Measurements from ENCODE around the gene RAB14. TPM values are rescaled to one million over a fixed set of nuclear protein-coding genes. Genes with fewer than 3 reads are reported as not detected.

Gene RAB14
- 10 to 100 TPM; 36.3 to 67.8 (median 40.6) TPM for polyA plus RNA-seq
- long read RNA-seq, donor 1, full-length matches to known transcripts, result 59 of 246 reads
- long read RNA-seq, donor 1, partial matches to known transcripts, result 134 of 246 reads
- long read RNA-seq, donor 1, other reads (novel, unspliced or antisense), result 53 of 246 reads
- long read RNA-seq, donor 2, full-length matches to known transcripts, result 12 of 12 reads
- long read RNA-seq, donor 2, partial matches to known transcripts, result 0 of 12 reads
- long read RNA-seq, donor 2, other reads (novel, unspliced or antisense), result 0 of 12 reads
- long read RNA-seq, donor 3, full-length matches to known transcripts, result 12 of 17 reads
- long read RNA-seq, donor 3, partial matches to known transcripts, result 5 of 17 reads
- long read RNA-seq, donor 3, other reads (novel, unspliced or antisense), result 0 of 17 reads
- long read RNA-seq, donor 4, result 0 reads
- long read RNA-seq, donor 5, full-length matches to known transcripts, result 5 of 5 reads
- long read RNA-seq, donor 5, partial matches to known transcripts, result 0 of 5 reads
- long read RNA-seq, donor 5, other reads (novel, unspliced or antisense), result 0 of 5 reads
- long read RNA-seq, donor 6, full-length matches to known transcripts, result 22 of 22 reads
- long read RNA-seq, donor 6, partial matches to known transcripts, result 0 of 22 reads
- long read RNA-seq, donor 6, other reads (novel, unspliced or antisense), result 0 of 22 reads
- long read RNA-seq, donor 7, result 0 reads
- long read RNA-seq, donor 8, full-length matches to known transcripts, result 6 of 6 reads
- long read RNA-seq, donor 8, partial matches to known transcripts, result 0 of 6 reads
- long read RNA-seq, donor 8, other reads (novel, unspliced or antisense), result 0 of 6 reads
- long read RNA-seq, donor 9, full-length matches to known transcripts, result 11 of 11 reads
- long read RNA-seq, donor 9, partial matches to known transcripts, result 0 of 11 reads
- long read RNA-seq, donor 9, other reads (novel, unspliced or antisense), result 0 of 11 reads
- long read RNA-seq, donor 10, full-length matches to known transcripts, result 52 of 52 reads
- long read RNA-seq, donor 10, partial matches to known transcripts, result 0 of 52 reads
- long read RNA-seq, donor 10, other reads (novel, unspliced or antisense), result 0 of 52 reads

GRCh38 chr9:121201738-121202533 is at the start of gene RAB14:
TSS of gene RAB14 (minus strand) at chr9:121201869. CDS start at chr9:121193412, 8,457 bp downstream.
- DNase-seq (peak; percentile 99 to 100), FAIRE-seq (no peak)
- Histone ChIP-seq H3K27ac (ENCODE audit: low read depth in 1 of 3, low read length in 2 of 3) (peak within 1 kb of the TSS; percentile 89 to 98 (median 96)), H3K27me3 (ENCODE audit: control insufficient read depth in 3 of 3, insufficient read depth in 3 of 3, low read length in 3 of 3) (no peaks in the 10 kb centered on the region), H3K4me3 (ENCODE audit: low read depth in 1 of 3, low read length in 3 of 3) (peak within 1 kb of the TSS; percentile 82 to 99 (median 99)), H3K9me3 (ENCODE audit: control insufficient read depth in 2 of 2, insufficient read depth in 1 of 2, low read depth in 1 of 2, low read length in 1 of 2) (no peaks in the 10 kb centered on the region), H3K4me1 (ENCODE audit: control insufficient read depth in 3 of 3, insufficient read depth in 2 of 3, low read depth in 1 of 3, low read length in 2 of 3) (peaks cover 2 to 11% (median 3%) of the 10 kb centered on the region in 3 donors), H3K36me3 (ENCODE audit: control insufficient read depth in 3 of 3, insufficient read depth in 2 of 3, low read depth in 1 of 3, low read length in 3 of 3) (no peaks in the 10 kb centered on the region)
- 1 to 2% (median 2%) methylated on average over 47 to 55 of the region's 55 CpGs for WGBS, 3 donors

DNA sequence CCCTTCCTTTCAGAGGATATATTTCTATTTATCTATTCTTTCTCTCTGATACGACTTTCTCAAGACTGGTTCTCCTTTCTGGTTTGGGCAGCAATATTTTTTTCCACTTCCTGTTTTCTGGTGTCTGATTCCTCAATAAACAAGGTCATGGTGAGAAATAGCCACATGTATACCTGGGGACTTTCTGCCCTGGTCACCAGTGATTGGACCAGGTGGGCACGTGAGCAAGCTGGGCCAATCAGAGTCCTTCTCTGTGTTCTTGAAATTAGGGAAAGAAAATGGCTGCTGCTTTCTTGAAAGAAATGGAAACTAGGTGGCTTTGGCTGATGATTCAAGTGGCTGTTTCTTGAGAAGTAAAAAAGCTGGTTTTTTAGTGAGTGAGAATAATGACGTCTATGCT is 47.9 kb upstream of the RAB14 start:
- H3K27ac ChIP-seq (ENCODE audit: low read depth in 1 of 3, low read length in 2 of 3), result no peak overlapping the region
- no peak for DNase-seq
- 81 to 84% (median 83%) methylated on average over 3 of the region's 3 CpGs for WGBS, 3 donors

GRCh38 chr9:121246821-121247561 is 45.3 kb upstream of the RAB14 start:
- Histone ChIP-seq H3K4me1 (ENCODE audit: control insufficient read depth in 3 of 3, insufficient read depth in 2 of 3, low read depth in 1 of 3, low read length in 2 of 3) (no peaks in the 10 kb centered on the region), H3K36me3 (ENCODE audit: control insufficient read depth in 3 of 3, insufficient read depth in 2 of 3, low read depth in 1 of 3, low read length in 3 of 3) (no peaks in the 10 kb centered on the region), H3K4me3 (ENCODE audit: low read depth in 1 of 3, low read length in 3 of 3) (no peak overlapping the region), H3K27me3 (ENCODE audit: control insufficient read depth in 3 of 3, insufficient read depth in 3 of 3, low read length in 3 of 3) (no peaks in the 10 kb centered on the region), H3K27ac (ENCODE audit: low read depth in 1 of 3, low read length in 2 of 3) (no peak overlapping the region), H3K9me3 (ENCODE audit: control insufficient read depth in 2 of 2, insufficient read depth in 1 of 2, low read depth in 1 of 2, low read length in 1 of 2) (peaks cover 0 to 5% of the 10 kb centered on the region in 2 donors)
- FAIRE-seq (no peak), DNase-seq (no peak)
- 82 to 89% (median 88%) methylated on average over 12 of the region's 12 CpGs for WGBS, 3 donors

More for the DNA sequence above, 47.9 kb upstream of the RAB14 start:
- no peak for FAIRE-seq
- H3K9me3 ChIP-seq (ENCODE audit: control insufficient read depth in 2 of 2, insufficient read depth in 1 of 2, low read depth in 1 of 2, low read length in 1 of 2), result peaks cover 0 to 2% of the 10 kb centered on the region in 2 donors
- H3K27me3 ChIP-seq (ENCODE audit: control insufficient read depth in 3 of 3, insufficient read depth in 3 of 3, low read length in 3 of 3), result no peaks in the 10 kb centered on the region
- H3K36me3 ChIP-seq (ENCODE audit: control insufficient read depth in 3 of 3, insufficient read depth in 2 of 3, low read depth in 1 of 3, low read length in 3 of 3), result no peaks in the 10 kb centered on the region
- no peak overlapping the region for H3K4me3 ChIP-seq (ENCODE audit: low read depth in 1 of 3, low read length in 3 of 3)
- H3K4me1 ChIP-seq (ENCODE audit: control insufficient read depth in 3 of 3, insufficient read depth in 2 of 3, low read depth in 1 of 3, low read length in 2 of 3), result no peaks in the 10 kb centered on the region

DNA sequence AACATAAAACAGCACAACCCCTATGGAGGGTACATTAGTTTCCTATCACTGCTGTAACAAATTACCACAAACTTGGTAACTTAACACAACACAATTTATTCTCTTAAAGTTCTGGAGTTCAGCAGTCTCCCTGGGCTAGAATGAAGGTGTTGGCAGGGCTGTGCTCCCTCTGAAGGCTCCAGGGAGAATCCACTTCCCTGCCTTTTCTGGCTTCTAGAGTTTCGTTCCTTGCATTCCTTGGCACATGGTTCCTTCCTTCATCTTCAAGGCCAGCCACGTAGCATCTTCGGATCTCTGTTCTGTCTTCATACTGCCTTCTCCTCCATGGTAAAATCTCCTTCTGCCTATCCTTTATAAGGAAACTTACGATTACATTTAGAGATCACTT is 41.3 kb upstream of the RAB14 start:
- H3K4me3 ChIP-seq (ENCODE audit: low read depth in 1 of 3, low read length in 3 of 3), result no peak overlapping the region
- WGBS, 3 donors, result 87 to 97% (median 89%) methylated on average over 4 of the region's 4 CpGs
- peaks cover 0 to 2% of the 10 kb centered on the region in 2 donors for H3K9me3 ChIP-seq (ENCODE audit: control insufficient read depth in 2 of 2, insufficient read depth in 1 of 2, low read depth in 1 of 2, low read length in 1 of 2)
- no peaks in the 10 kb centered on the region for H3K36me3 ChIP-seq (ENCODE audit: control insufficient read depth in 3 of 3, insufficient read depth in 2 of 3, low read depth in 1 of 3, low read length in 3 of 3)
- no peaks in the 10 kb centered on the region for H3K4me1 ChIP-seq (ENCODE audit: control insufficient read depth in 3 of 3, insufficient read depth in 2 of 3, low read depth in 1 of 3, low read length in 2 of 3)
- no peak overlapping the region for H3K27ac ChIP-seq (ENCODE audit: low read depth in 1 of 3, low read length in 2 of 3)
- no peaks in the 10 kb centered on the region for H3K27me3 ChIP-seq (ENCODE audit: control insufficient read depth in 3 of 3, insufficient read depth in 3 of 3, low read length in 3 of 3)
- no peak for DNase-seq
- FAIRE-seq, result no peak

- Histone ChIP-seq H3K27me3 (ENCODE audit: control insufficient read depth in 3 of 3, insufficient read depth in 3 of 3, low read length in 3 of 3) (no peaks in the 10 kb centered on the region), H3K9me3 (ENCODE audit: control insufficient read depth in 2 of 2, insufficient read depth in 1 of 2, low read depth in 1 of 2, low read length in 1 of 2) (peaks cover 0 to 2% of the 10 kb centered on the region in 2 donors), H3K27ac (ENCODE audit: low read depth in 1 of 3, low read length in 2 of 3) (no peak overlapping the region), H3K36me3 (ENCODE audit: control insufficient read depth in 3 of 3, insufficient read depth in 2 of 3, low read depth in 1 of 3, low read length in 3 of 3) (no peaks in the 10 kb centered on the region), H3K4me3 (ENCODE audit: low read depth in 1 of 3, low read length in 3 of 3) (no peak overlapping the region), H3K4me1 (ENCODE audit: control insufficient read depth in 3 of 3, insufficient read depth in 2 of 3, low read depth in 1 of 3, low read length in 2 of 3) (no peaks in the 10 kb centered on the region)
- FAIRE-seq (no peak), DNase-seq (no peak)
- WGBS, 3 donors, result 74 to 88% (median 75%) methylated on average over 5 of the region's 5 CpGs
Measured at GRCh38 chr9:121242219-121242958, 40.7 kb upstream of the RAB14 start.

- WGBS, 3 donors, result 80 to 90% (median 86%) methylated on average over 6 of the region's 6 CpGs
- no peak for FAIRE-seq
- H3K27ac ChIP-seq (ENCODE audit: low read depth in 1 of 3, low read length in 2 of 3), result no peak overlapping the region
- no peak overlapping the region for H3K4me3 ChIP-seq (ENCODE audit: low read depth in 1 of 3, low read length in 3 of 3)
- H3K4me1 ChIP-seq (ENCODE audit: control insufficient read depth in 3 of 3, insufficient read depth in 2 of 3, low read depth in 1 of 3, low read length in 2 of 3), result no peaks in the 10 kb centered on the region
- DNase-seq, result no peak
- H3K27me3 ChIP-seq (ENCODE audit: control insufficient read depth in 3 of 3, insufficient read depth in 3 of 3, low read length in 3 of 3), result no peaks in the 10 kb centered on the region
- peaks cover 0 to 2% of the 10 kb centered on the region in 2 donors for H3K9me3 ChIP-seq (ENCODE audit: control insufficient read depth in 2 of 2, insufficient read depth in 1 of 2, low read depth in 1 of 2, low read length in 1 of 2)
- no peaks in the 10 kb centered on the region for H3K36me3 ChIP-seq (ENCODE audit: control insufficient read depth in 3 of 3, insufficient read depth in 2 of 3, low read depth in 1 of 3, low read length in 3 of 3)
Measured at GRCh38 chr9:121240472-121241135, 38.9 kb upstream of the RAB14 start.

- Histone ChIP-seq H3K4me3 (ENCODE audit: low read depth in 1 of 3, low read length in 3 of 3) (no peak overlapping the region), H3K36me3 (ENCODE audit: control insufficient read depth in 3 of 3, insufficient read depth in 2 of 3, low read depth in 1 of 3, low read length in 3 of 3) (no peaks in the 10 kb centered on the region), H3K27me3 (ENCODE audit: control insufficient read depth in 3 of 3, insufficient read depth in 3 of 3, low read length in 3 of 3) (no peaks in the 10 kb centered on the region), H3K4me1 (ENCODE audit: control insufficient read depth in 3 of 3, insufficient read depth in 2 of 3, low read depth in 1 of 3, low read length in 2 of 3) (no peaks in the 10 kb centered on the region), H3K9me3 (ENCODE audit: control insufficient read depth in 2 of 2, insufficient read depth in 1 of 2, low read depth in 1 of 2, low read length in 1 of 2) (peaks cover 0 to 2% of the 10 kb centered on the region in 2 donors), H3K27ac (ENCODE audit: low read depth in 1 of 3, low read length in 2 of 3) (no peak overlapping the region)
- no peak for FAIRE-seq
- WGBS, 3 donors, result 95 to 99% (median 96%) methylated on average over 5 of the region's 5 CpGs
- DNase-seq, result no peak
Measured at GRCh38 chr9:121239851-121240250, 38.2 kb upstream of the RAB14 start.

All from small intestine (tissue), 16 donors.